ENCODE measurements around the gene C12orf57. TPM values are rescaled to one million over a fixed set of nuclear protein-coding genes. Genes with fewer than 3 reads are reported as not detected.

C12orf57 gene
- total and polyA plus RNA-seq, 9 of the 15 experiments (the other 6 are each of a cell fraction or from before 2014, with no cell fraction given): 26.7 to 191 (median 107) TPM

- TF ChIP-seq PREB (CRISPR knock-in tag; IDR thresholded peaks at IDR 0.05): no peak
- TF ChIP-seq IRF2 (CRISPR knock-in tag; IDR thresholded peaks at IDR 0.05): no peak
- TF ChIP-seq KLF1 (tag; IDR thresholded peaks at IDR 0.05): no peak
- TF ChIP-seq HMGN3 (IDR thresholded peaks at IDR 0.05; ENCODE audit: borderline replicate concordance, extremely low read depth, insufficient read length, low read depth, low read length): peak; percentile 28
- peak; percentile 37; the same call in 1 of the 2 replicates for TF ChIP-seq PHF8 (IDR thresholded peaks at IDR 0.05; ENCODE audit: borderline replicate concordance, low read length)
- no peak for TF ChIP-seq ATF7 (IDR thresholded peaks at IDR 0.05)
- no peak for TF ChIP-seq FOXJ2 (tag; IDR thresholded peaks at IDR 0.05)
- TF ChIP-seq ZNF282 (CRISPR knock-in tag; IDR thresholded peaks at IDR 0.05): no peak
- peak; percentile 58 to 86; a peak in 3 of 4 replicates for TF ChIP-seq UBTF (IDR thresholded peaks at IDR 0.05; ENCODE audit: borderline replicate concordance in 1 of 2, low read depth in 2 of 2, low read length in 2 of 2)
- TF ChIP-seq NFE2L1 (tag; IDR thresholded peaks at IDR 0.05; ENCODE audit: borderline replicate concordance, low read depth): no peak
- peak in 1 of 2 experiments; percentile 61; a peak in 1 of 4 replicates for TF ChIP-seq MLLT1 (IDR thresholded peaks at IDR 0.05)
- no peak for TF ChIP-seq TEAD1 (CRISPR knock-in tag; IDR thresholded peaks at IDR 0.05)
- no peak for TF ChIP-seq ZNF398 (CRISPR knock-in tag; IDR thresholded peaks at IDR 0.05)
- no peak for TF ChIP-seq RBM17 (IDR thresholded peaks at IDR 0.05; ENCODE audit: borderline replicate concordance, low read depth, low read length)
- TF ChIP-seq ZNF444 (CRISPR knock-in tag; IDR thresholded peaks at IDR 0.05): no peak
- no peak for TF ChIP-seq KAT8 (IDR thresholded peaks at IDR 0.05; ENCODE audit: low read depth)
- TF ChIP-seq ZBED1 (IDR thresholded peaks at IDR 0.05): no peak
- peak in 1 of 2 experiments; percentile 50; a peak in 2 of 4 replicates for TF ChIP-seq MNT (conservative IDR thresholded peaks at IDR 0.05)
- TF ChIP-seq TCFL5 (CRISPR knock-in tag; conservative IDR thresholded peaks at IDR 0.05): no peak
Observed at GRCh38 chr12:6927379-6928021, 16.3 kb upstream of the C12orf57 start, which contains the start of gene ATN1 (continued).
